ENCODE results near the gene BTBD2.
A peak's percentile ranks its signal among the peaks of the same experiment; 100 is the strongest.

BTBD2 gene

GRCh38 chr19:2048104-2048958, 32.8 kb upstream of the BTBD2 start:
- Histone ChIP-seq H3K4me3 (no peak overlapping the region), H3K9ac (ENCODE audit: insufficient read length) (no peak overlapping the region), H3K36me3 (ENCODE audit: insufficient read depth, low read length) (no peaks in the 10 kb centered on the region), H3K9me3 (ENCODE audit: low read depth, low read length) (no peaks in the 10 kb centered on the region), H3K27ac (no peak overlapping the region)
- TF ChIP-seq POLR2AphosphoS5 (IDR thresholded peaks at IDR 0.05; ENCODE audit: borderline replicate concordance, low read depth, low read length), result no peak
- TF ChIP-seq EZH2 (IDR thresholded peaks at IDR 0.05), result no peak
- no peak for TF ChIP-seq FOXP2 (optimal IDR thresholded peaks at IDR 0.05; ENCODE audit: control extremely low read depth, extremely low read length, insufficient read depth)
- no peak for DNase-seq (ENCODE audit: low read depth, low spot score)

- H3K9ac ChIP-seq (ENCODE audit: insufficient read length), result no peak overlapping the region
- TF ChIP-seq FOXP2 (optimal IDR thresholded peaks at IDR 0.05; ENCODE audit: control extremely low read depth, extremely low read length, insufficient read depth), result no peak
- no peak for TF ChIP-seq POLR2AphosphoS5 (IDR thresholded peaks at IDR 0.05; ENCODE audit: borderline replicate concordance, low read depth, low read length)
- DNase-seq (ENCODE audit: low read depth, low spot score), result no peak
- no peaks in the 10 kb centered on the region for H3K36me3 ChIP-seq (ENCODE audit: insufficient read depth, low read length)
- H3K9me3 ChIP-seq (ENCODE audit: low read depth, low read length), result no peaks in the 10 kb centered on the region
- H3K27ac ChIP-seq, result no peak overlapping the region
- H3K4me3 ChIP-seq, result no peak overlapping the region
Observed at GRCh38 chr19:2047449-2048103, 32.1 kb upstream of the BTBD2 start.

DNA sequence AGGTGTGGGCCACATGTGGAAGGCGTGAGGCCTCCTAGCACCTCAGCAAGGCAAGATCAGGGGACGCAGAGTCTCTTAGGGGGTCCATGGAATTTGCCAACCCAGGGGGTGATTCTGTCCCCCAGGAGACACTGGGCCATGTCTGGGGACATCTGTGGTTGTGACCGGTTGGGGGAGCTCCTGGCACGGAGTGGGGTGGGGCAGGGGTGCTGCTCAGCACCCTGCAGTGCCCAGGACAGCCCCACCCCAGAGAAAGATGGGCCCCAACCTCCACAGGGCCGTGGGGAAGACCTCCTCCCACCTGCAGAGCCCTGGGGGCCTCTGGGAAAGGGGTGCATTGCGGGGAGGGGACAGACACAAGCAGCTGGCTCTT, 31.5 kb upstream of the BTBD2 start:
- Histone ChIP-seq H3K9ac (ENCODE audit: insufficient read length) (no peak overlapping the region), H3K36me3 (ENCODE audit: insufficient read depth, low read length) (no peaks in the 10 kb centered on the region)

GRCh38 chr19:2046046-2046907, 30.8 kb upstream of the BTBD2 start:
- H3K4me3 ChIP-seq, result no peak overlapping the region
- no peaks in the 10 kb centered on the region for H3K9me3 ChIP-seq (ENCODE audit: low read depth, low read length)
- no peak overlapping the region for H3K27ac ChIP-seq
- DNase-seq (ENCODE audit: low read depth, low spot score), result no peak
- TF ChIP-seq FOXP2 (optimal IDR thresholded peaks at IDR 0.05; ENCODE audit: control extremely low read depth, extremely low read length, insufficient read depth), result no peak
- TF ChIP-seq POLR2AphosphoS5 (IDR thresholded peaks at IDR 0.05; ENCODE audit: borderline replicate concordance, low read depth, low read length), result no peak
- TF ChIP-seq EZH2 (IDR thresholded peaks at IDR 0.05), result no peak
- H3K9ac ChIP-seq (ENCODE audit: insufficient read length), result no peak overlapping the region
- no peaks in the 10 kb centered on the region for H3K36me3 ChIP-seq (ENCODE audit: insufficient read depth, low read length)

More for the DNA sequence above, 31.5 kb upstream of the BTBD2 start:
- Histone ChIP-seq H3K27ac (no peak overlapping the region), H3K9me3 (ENCODE audit: low read depth, low read length) (no peaks in the 10 kb centered on the region), H3K4me3 (no peak overlapping the region)
- no peak for DNase-seq (ENCODE audit: low read depth, low spot score)
- TF ChIP-seq POLR2AphosphoS5 (IDR thresholded peaks at IDR 0.05; ENCODE audit: borderline replicate concordance, low read depth, low read length) (no peak), EZH2 (IDR thresholded peaks at IDR 0.05) (no peak), FOXP2 (optimal IDR thresholded peaks at IDR 0.05; ENCODE audit: control extremely low read depth, extremely low read length, insufficient read depth) (no peak)

GRCh38 chr19:2045501-2046045, 30.1 kb upstream of the BTBD2 start:
- DNase-seq (ENCODE audit: low read depth, low spot score), result no peak
- Histone ChIP-seq H3K36me3 (ENCODE audit: insufficient read depth, low read length) (peaks cover 5% of the 10 kb centered on the region; the same call in 1 of the 2 replicates), H3K9me3 (ENCODE audit: low read depth, low read length) (no peaks in the 10 kb centered on the region), H3K4me3 (no peak overlapping the region), H3K9ac (ENCODE audit: insufficient read length) (no peak overlapping the region), H3K27ac (no peak overlapping the region)
- TF ChIP-seq EZH2 (IDR thresholded peaks at IDR 0.05), result no peak
- no peak for TF ChIP-seq FOXP2 (optimal IDR thresholded peaks at IDR 0.05; ENCODE audit: control extremely low read depth, extremely low read length, insufficient read depth)
- TF ChIP-seq POLR2AphosphoS5 (IDR thresholded peaks at IDR 0.05; ENCODE audit: borderline replicate concordance, low read depth, low read length), result no peak

GRCh38 chr19:2044709-2045500, 29.4 kb upstream of the BTBD2 start:
- Histone ChIP-seq H3K36me3 (ENCODE audit: insufficient read depth, low read length) (peaks cover 5% of the 10 kb centered on the region; the same call in 1 of the 2 replicates), H3K9ac (ENCODE audit: insufficient read length) (no peak overlapping the region), H3K9me3 (ENCODE audit: low read depth, low read length) (no peaks in the 10 kb centered on the region), H3K4me3 (no peak overlapping the region), H3K27ac (no peak overlapping the region; the same call in 1 of the 2 replicates)
- no peak for TF ChIP-seq POLR2AphosphoS5 (IDR thresholded peaks at IDR 0.05; ENCODE audit: borderline replicate concordance, low read depth, low read length)
- TF ChIP-seq EZH2 (IDR thresholded peaks at IDR 0.05), result no peak
- TF ChIP-seq FOXP2 (optimal IDR thresholded peaks at IDR 0.05; ENCODE audit: control extremely low read depth, extremely low read length, insufficient read depth), result no peak
- no peak for DNase-seq (ENCODE audit: low read depth, low spot score)

GRCh38 chr19:2043961-2044708, 28.6 kb upstream of the BTBD2 start:
- no peak for DNase-seq (ENCODE audit: low read depth, low spot score)
- Histone ChIP-seq H3K4me3 (no peak overlapping the region), H3K36me3 (ENCODE audit: insufficient read depth, low read length) (peaks cover 5% of the 10 kb centered on the region; the same call in 1 of the 2 replicates), H3K9me3 (ENCODE audit: low read depth, low read length) (no peaks in the 10 kb centered on the region), H3K27ac (peak overlapping the region; percentile 46; the same call in 1 of the 2 replicates), H3K9ac (ENCODE audit: insufficient read length) (no peak overlapping the region)
- TF ChIP-seq EZH2 (IDR thresholded peaks at IDR 0.05) (no peak), POLR2AphosphoS5 (IDR thresholded peaks at IDR 0.05; ENCODE audit: borderline replicate concordance, low read depth, low read length) (no peak), FOXP2 (optimal IDR thresholded peaks at IDR 0.05; ENCODE audit: control extremely low read depth, extremely low read length, insufficient read depth) (no peak)

All from SK-N-MC (cell line).